Ectodermal cell (in vitro differentiated cells): ENCODE results near the gene CLCN4.

ENCODE experiments used
- H3K27ac ChIP-seq: 2 replicates; pipeline ENCODE4 v1.7.0; 2013; ENCODE audit warnings: mild to moderate bottlenecking, low read depth, low read length; ENCODE audit not compliant: insufficient read depth, poor library complexity, severe bottlenecking
- H3K27me3 ChIP-seq: 2 replicates; pipeline ENCODE4 v1.7.0; 2013; ENCODE audit warnings: mild to moderate bottlenecking, low read length; ENCODE audit not compliant: insufficient read depth, control insufficient read depth, poor library complexity, severe bottlenecking
- H3K36me3 ChIP-seq: one replicate; pipeline ENCODE4 v1.7.0; 2013; ENCODE audit warnings: low read length; ENCODE audit not compliant: control insufficient read depth, insufficient read depth
- H3K4me1 ChIP-seq: one replicate; pipeline ENCODE4 v1.7.0; 2013; ENCODE audit warnings: low read length; ENCODE audit not compliant: control insufficient read depth, insufficient read depth
- H3K4me3 ChIP-seq: 2 replicates; pipeline ENCODE4 v1.7.0; 2013; ENCODE audit warnings: low read depth, low read length, control low read depth; ENCODE audit not compliant: insufficient read depth
- H3K9me3 ChIP-seq: 2 replicates; pipeline ENCODE4 v1.7.0; 2013; ENCODE audit warnings: mild to moderate bottlenecking, low read length, moderate library complexity; ENCODE audit not compliant: control insufficient read depth
- WGBS, 2 experiments: methylation state at CpG; one replicate each; pipeline ENCODE4 v1.1.7; 2013; ENCODE audit warnings: missing lambda C conversion rate in 2 of 2; 5-methylcytosine and 5-hydroxymethylcytosine counted together

The CLCN4 gene

GRCh38 chrX:10117864-10118377 lies 38.9 kb upstream of the CLCN4 start:
- WGBS, 2 experiments = 95% methylated on average over 8 to 9 of the region's 9 CpGs
- peaks cover 2% of the 10 kb centered on the region for H3K9me3 ChIP-seq
- no peaks in the 10 kb centered on the region for H3K4me1 ChIP-seq
- no peaks in the 10 kb centered on the region for H3K27me3 ChIP-seq
- H3K4me3 ChIP-seq = no peak overlapping the region
- H3K36me3 ChIP-seq = peaks cover 27% of the 10 kb centered on the region
- H3K27ac ChIP-seq = no peak overlapping the region

GRCh38 chrX:10118530-10118929 lies 38.2 kb upstream of the CLCN4 start:
- H3K27me3 ChIP-seq = no peaks in the 10 kb centered on the region
- H3K9me3 ChIP-seq = peaks cover 2% of the 10 kb centered on the region
- no peak overlapping the region for H3K27ac ChIP-seq
- H3K4me3 ChIP-seq = no peak overlapping the region
- H3K36me3 ChIP-seq = peaks cover 27% of the 10 kb centered on the region
- H3K4me1 ChIP-seq = no peaks in the 10 kb centered on the region
- 97 to 98% methylated on average over 4 of the region's 4 CpGs for WGBS, 2 experiments

DNA sequence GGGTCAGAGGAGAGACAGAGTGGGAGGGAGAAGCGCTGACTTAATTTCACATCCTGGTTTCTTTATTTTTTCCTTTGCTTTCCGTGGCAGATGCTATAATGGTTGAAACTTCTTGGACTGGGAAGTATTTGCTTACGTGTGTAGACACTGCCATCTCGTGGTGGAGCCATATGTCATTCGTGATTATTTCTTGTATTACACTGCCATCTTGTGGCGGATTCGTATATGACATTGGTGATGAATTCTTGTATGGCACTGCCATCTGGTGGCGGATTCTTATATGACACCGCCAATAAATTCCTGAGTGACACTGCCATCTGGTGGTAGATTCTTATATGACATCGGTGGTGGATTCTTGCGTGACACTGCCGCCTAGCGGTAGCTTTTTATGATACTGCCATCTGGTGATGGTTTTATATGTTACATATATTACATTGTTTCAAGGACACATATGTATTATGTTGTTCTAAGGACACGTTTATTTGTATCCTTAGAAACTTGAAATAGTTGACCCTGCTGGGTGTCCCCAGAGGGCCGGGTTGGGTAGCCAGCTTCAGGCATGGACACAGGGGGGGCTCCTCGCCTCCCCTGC lies 37.3 kb upstream of the CLCN4 start:
- H3K4me1 ChIP-seq = no peaks in the 10 kb centered on the region
- H3K36me3 ChIP-seq = peaks cover 27% of the 10 kb centered on the region
- 25 to 28% methylated on average over 12 of the region's 16 CpGs for WGBS, 2 experiments
- no peaks in the 10 kb centered on the region for H3K27me3 ChIP-seq
- H3K4me3 ChIP-seq = no peak overlapping the region
- peaks cover 2% of the 10 kb centered on the region for H3K9me3 ChIP-seq
- H3K27ac ChIP-seq = no peak overlapping the region

DNA sequence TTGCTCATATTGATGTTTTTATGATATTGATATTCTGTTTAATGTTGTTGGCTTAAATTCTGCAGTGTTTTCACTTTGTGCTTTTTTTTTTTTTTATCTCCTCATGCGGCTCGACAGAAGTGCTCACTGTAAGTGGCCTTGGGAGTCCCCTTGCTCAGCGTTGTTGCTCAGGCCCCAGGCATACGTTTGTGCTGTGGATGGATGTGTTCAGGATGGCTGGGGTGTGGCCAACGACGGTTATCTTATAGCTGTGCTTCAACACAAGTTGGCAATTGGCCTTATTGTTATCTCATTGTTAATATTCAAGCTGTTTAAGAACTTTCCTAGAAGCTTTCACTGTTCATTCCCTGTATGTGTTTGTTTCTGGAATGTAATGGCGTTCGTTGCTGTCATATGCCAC lies 36.4 kb upstream of the CLCN4 start:
- H3K27me3 ChIP-seq = no peaks in the 10 kb centered on the region
- 96 to 97% methylated on average over 8 of the region's 8 CpGs for WGBS, 2 experiments
- H3K4me3 ChIP-seq = no peak overlapping the region
- peaks cover 2% of the 10 kb centered on the region for H3K9me3 ChIP-seq
- peaks cover 27% of the 10 kb centered on the region for H3K36me3 ChIP-seq
- no peaks in the 10 kb centered on the region for H3K4me1 ChIP-seq
- H3K27ac ChIP-seq = no peak overlapping the region

GRCh38 chrX:10120828-10121227 lies 35.9 kb upstream of the CLCN4 start:
- Histone ChIP-seq H3K27me3 (no peaks in the 10 kb centered on the region), H3K36me3 (peaks cover 27% of the 10 kb centered on the region), H3K9me3 (peaks cover 2% of the 10 kb centered on the region), H3K4me3 (no peak overlapping the region), H3K4me1 (no peaks in the 10 kb centered on the region), H3K27ac (no peak overlapping the region)
- WGBS, 2 experiments = 96% methylated on average over 7 of the region's 7 CpGs

DNA sequence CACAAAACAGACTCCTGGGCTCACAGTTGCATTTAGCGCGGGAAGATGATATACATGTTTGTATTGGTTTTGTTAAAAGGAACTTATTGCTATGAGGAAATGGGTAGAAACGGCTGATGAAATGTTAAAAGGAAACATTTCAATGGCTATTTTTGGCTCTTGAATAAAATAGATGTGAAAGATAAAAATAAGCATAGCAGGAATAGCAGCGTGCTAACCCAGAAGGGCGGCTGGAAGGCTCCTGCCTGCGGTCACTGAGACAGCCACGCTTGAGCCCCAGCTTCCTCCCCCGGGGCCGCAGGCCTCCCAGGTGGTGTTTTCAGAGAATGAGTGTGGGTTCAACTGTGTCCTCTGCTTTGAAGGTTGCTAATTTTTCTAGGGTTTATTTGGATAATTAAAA lies 35.0 kb upstream of the CLCN4 start:
- no peak overlapping the region for H3K27ac ChIP-seq
- peaks cover 2% of the 10 kb centered on the region for H3K9me3 ChIP-seq
- no peaks in the 10 kb centered on the region for H3K27me3 ChIP-seq
- H3K36me3 ChIP-seq = peaks cover 27% of the 10 kb centered on the region
- no peaks in the 10 kb centered on the region for H3K4me1 ChIP-seq
- WGBS, 2 experiments = 95 to 96% methylated on average over 9 of the region's 9 CpGs
- H3K4me3 ChIP-seq = no peak overlapping the region

DNA sequence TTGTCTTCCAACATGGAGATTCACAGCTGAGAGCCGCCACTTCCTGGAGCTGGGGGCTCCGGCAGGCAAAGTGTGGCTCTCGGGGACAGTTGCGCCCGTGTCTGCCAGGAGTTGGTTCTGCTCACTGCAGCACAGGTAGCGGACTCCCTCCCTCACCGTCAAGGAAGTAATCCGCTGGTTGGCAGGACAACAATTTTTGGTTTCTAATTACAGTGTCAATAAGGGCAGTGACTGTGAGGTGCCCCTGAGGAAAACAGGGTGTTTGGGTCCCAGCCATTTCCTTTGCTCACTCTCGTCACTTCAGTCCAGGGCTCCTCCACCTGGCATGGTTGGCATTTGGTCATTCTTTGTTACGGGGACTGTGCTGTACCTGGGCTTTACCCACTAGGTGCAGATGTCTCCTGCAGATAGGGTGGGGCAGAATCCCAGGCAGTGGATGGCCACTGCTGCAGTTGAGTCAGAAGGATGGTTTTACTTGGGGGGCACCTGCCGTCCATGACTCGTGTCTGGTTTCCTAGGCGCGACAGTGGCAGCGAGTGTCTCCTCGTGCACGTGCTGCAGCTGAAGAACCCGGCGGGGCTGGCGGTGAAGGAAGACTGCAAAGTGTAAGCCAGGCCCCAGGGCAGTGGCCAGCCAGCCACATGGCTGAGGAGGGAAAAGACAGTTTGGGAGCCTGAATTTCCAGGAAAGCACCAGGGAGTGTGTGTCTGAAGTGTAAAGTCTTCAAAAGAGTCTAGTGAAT lies 32.1 kb upstream of the CLCN4 start:
- WGBS, 2 experiments = 96 to 98% methylated on average over 20 of the region's 20 CpGs
- Histone ChIP-seq H3K36me3 (peaks cover 7% of the 10 kb centered on the region), H3K9me3 (peaks cover 2% of the 10 kb centered on the region), H3K4me3 (no peak overlapping the region), H3K27me3 (no peaks in the 10 kb centered on the region), H3K27ac (no peak overlapping the region), H3K4me1 (no peaks in the 10 kb centered on the region)

- H3K27ac ChIP-seq = no peak overlapping the region
- peaks cover 11% of the 10 kb centered on the region for H3K36me3 ChIP-seq
- H3K9me3 ChIP-seq = no peaks in the 10 kb centered on the region
- no peaks in the 10 kb centered on the region for H3K4me1 ChIP-seq
- WGBS, 2 experiments = 97% methylated on average over 13 of the region's 13 CpGs
- no peak overlapping the region for H3K4me3 ChIP-seq
- no peaks in the 10 kb centered on the region for H3K27me3 ChIP-seq
These were observed 31.5 kb upstream of the CLCN4 start for GRCh38 chrX:10125248-10125615.

- H3K4me1 ChIP-seq = no peaks in the 10 kb centered on the region
- no peak overlapping the region for H3K4me3 ChIP-seq
- H3K36me3 ChIP-seq = peaks cover 11% of the 10 kb centered on the region
- H3K27ac ChIP-seq = no peak overlapping the region
- H3K27me3 ChIP-seq = no peaks in the 10 kb centered on the region
- WGBS, 2 experiments = 96 to 97% methylated on average over 23 of the region's 23 CpGs
- no peaks in the 10 kb centered on the region for H3K9me3 ChIP-seq
These were observed 30.7 kb upstream of the CLCN4 start for GRCh38 chrX:10126044-10126443.

DNA sequence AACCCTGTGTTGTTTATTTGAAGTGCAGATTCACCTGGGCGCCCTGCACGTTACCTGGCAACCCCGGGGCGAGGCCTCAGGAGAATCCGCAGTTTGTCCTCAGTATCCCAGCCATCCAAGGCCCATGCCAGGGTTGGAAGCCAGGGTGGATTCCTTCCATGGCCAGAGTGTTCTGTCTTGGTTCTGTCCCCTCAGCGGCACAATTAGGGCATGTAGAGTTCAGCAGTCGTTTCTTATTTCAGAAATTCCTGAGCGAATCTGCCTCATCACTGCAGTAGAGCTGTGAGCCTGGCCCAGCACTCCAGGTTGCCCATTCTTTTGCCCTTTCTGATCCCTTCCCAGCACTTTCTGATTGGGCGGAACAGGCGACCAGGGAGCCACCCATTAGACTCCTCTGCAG lies 29.9 kb upstream of the CLCN4 start:
- H3K4me1 ChIP-seq = no peaks in the 10 kb centered on the region
- H3K9me3 ChIP-seq = no peaks in the 10 kb centered on the region
- H3K36me3 ChIP-seq = peaks cover 5% of the 10 kb centered on the region
- no peaks in the 10 kb centered on the region for H3K27me3 ChIP-seq
- H3K27ac ChIP-seq = no peak overlapping the region
- WGBS, 2 experiments = 96% methylated on average over 10 of the region's 10 CpGs
- no peak overlapping the region for H3K4me3 ChIP-seq
